Islet precursor cell (in vitro differentiated cells): Measurements from ENCODE around the gene AHNAK2.

Source experiments
- DNase-seq: peaks from one replicate; pipeline ENCODE4 v3.0.0-alpha.2; 2018

Gene AHNAK2

GRCh38 chr14:105011312-105011990, 33.3 kb upstream of the AHNAK2 start:
- no peak for DNase-seq

- no peak for DNase-seq
Observed at GRCh38 chr14:105010891-105011291, 32.7 kb upstream of the AHNAK2 start.

- no peak for DNase-seq
Observed at GRCh38 chr14:105010106-105010505, 31.9 kb upstream of the AHNAK2 start.

GRCh38 chr14:105007593-105008264, 29.6 kb upstream of the AHNAK2 start:
- DNase-seq = no peak

- DNase-seq = no peak
Observed at GRCh38 chr14:105006831-105007592, 28.8 kb upstream of the AHNAK2 start.

- no peak for DNase-seq
Observed at GRCh38 chr14:105005929-105006830, 28.0 kb upstream of the AHNAK2 start.

- DNase-seq = no peak
Observed at GRCh38 chr14:105005329-105005928, 27.3 kb upstream of the AHNAK2 start.

GRCh38 chr14:104999361-104999760, 21.2 kb upstream of the AHNAK2 start:
- no peak for DNase-seq

GRCh38 chr14:104998801-104999200, 20.6 kb upstream of the AHNAK2 start:
- DNase-seq = no peak

- no peak for DNase-seq
Observed at GRCh38 chr14:104996483-104996882, 18.3 kb upstream of the AHNAK2 start.

GRCh38 chr14:104996032-104996431, 17.9 kb upstream of the AHNAK2 start:
- DNase-seq = no peak

GRCh38 chr14:104994978-104995377, 16.8 kb upstream of the AHNAK2 start:
- DNase-seq = no peak

- DNase-seq = no peak
Observed at GRCh38 chr14:104993808-104994591, 15.8 kb upstream of the AHNAK2 start.

GRCh38 chr14:104993306-104993705, 15.1 kb upstream of the AHNAK2 start:
- DNase-seq = no peak

GRCh38 chr14:104992501-104992900, 14.3 kb upstream of the AHNAK2 start:
- no peak for DNase-seq

- no peak for DNase-seq
Observed at GRCh38 chr14:104991896-104992230, 13.7 kb upstream of the AHNAK2 start.

GRCh38 chr14:104989951-104990303, 11.8 kb upstream of the AHNAK2 start:
- no peak for DNase-seq

GRCh38 chr14:104989236-104989950, 11.2 kb upstream of the AHNAK2 start:
- DNase-seq = no peak

GRCh38 chr14:104986487-104987164, 8.5 kb upstream of the AHNAK2 start:
- DNase-seq = no peak

- peak; percentile 94 for DNase-seq
Observed at GRCh38 chr14:104985675-104986486, 7.7 kb upstream of the AHNAK2 start, which contains the start of gene CLBA1. TSS of gene CLBA1 (plus strand) at chr14:104985788. CDS start at chr14:104986432, 644 bp downstream.
